GM19035 (cell line): Measurements from ENCODE around the gene NEK8.

Experiments
- ATAC-seq: cut with Tn5 transposase; IDR thresholded peaks from one replicate; pipeline ENCODE4 v1.9.1; 2021; ENCODE audit not compliant: unreplicated experiment

Gene NEK8

GRCh38 chr17:28728364-28729200 is at the start of gene NEK8:
NEK8 (plus strand) TSS chr17:28728788; CDS start chr17:28728814, 26 bp downstream.
- ATAC-seq: peak; percentile 42

- ATAC-seq: no peak
These were observed 45.9 kb upstream of the NEK8 start for GRCh38 chr17:28682655-28683054.

GRCh38 chr17:28684963-28685362 is 43.6 kb upstream of the NEK8 start:
- no peak for ATAC-seq

GRCh38 chr17:28685366-28685765 is 43.2 kb upstream of the NEK8 start:
- no peak for ATAC-seq

- ATAC-seq: no peak
These were observed 42.3 kb upstream of the NEK8 start for GRCh38 chr17:28686296-28686695.

GRCh38 chr17:28688481-28688880 is 40.1 kb upstream of the NEK8 start:
- ATAC-seq: no peak

GRCh38 chr17:28689011-28689410 is 39.6 kb upstream of the NEK8 start:
- no peak for ATAC-seq

GRCh38 chr17:28693869-28694268 is 34.7 kb upstream of the NEK8 start:
- ATAC-seq: no peak

GRCh38 chr17:28698253-28698941 is 30.2 kb upstream of the NEK8 start:
- ATAC-seq: no peak

- ATAC-seq: no peak
These were observed 28.3 kb upstream of the NEK8 start for GRCh38 chr17:28700278-28700677.

GRCh38 chr17:28700830-28701492 is 27.6 kb upstream of the NEK8 start:
- ATAC-seq: no peak

GRCh38 chr17:28702026-28702751 is 26.4 kb upstream of the NEK8 start:
- ATAC-seq: no peak

GRCh38 chr17:28702752-28703150 is 25.8 kb upstream of the NEK8 start:
- ATAC-seq: no peak

GRCh38 chr17:28703552-28704218 is 24.9 kb upstream of the NEK8 start:
- no peak for ATAC-seq

GRCh38 chr17:28704219-28704858 is 24.2 kb upstream of the NEK8 start:
- ATAC-seq: no peak

- ATAC-seq: no peak
These were observed 23.4 kb upstream of the NEK8 start for GRCh38 chr17:28705074-28705659.

- ATAC-seq: no peak
These were observed 22.8 kb upstream of the NEK8 start for GRCh38 chr17:28705728-28706334.

GRCh38 chr17:28706471-28707338 is 21.9 kb upstream of the NEK8 start:
- ATAC-seq: no peak
